Body of pancreas (tissue), 4 donors: ENCODE data around the gene SNX13.

Experiments
- CTCF ChIP-seq, 7 experiments: fragments of 450-650 bp in 4 of 7; fragments of 200-600 bp in 3 of 7; sonication (generic) in 3 of 7; IDR thresholded peaks; one replicate each; pipeline ENCODE4 v1.5.1; 2016 to 2019; ENCODE audit warnings: antibody characterized with exemption in 7 of 7
- POLR2A ChIP-seq, 3 donors: fragments of 450-650 bp; IDR thresholded peaks; one replicate each; pipeline ENCODE4 v1.6.1; 2016; ENCODE audit warnings: antibody characterized with exemption in 3 of 3, mild to moderate bottlenecking in 2 of 3

DNA sequence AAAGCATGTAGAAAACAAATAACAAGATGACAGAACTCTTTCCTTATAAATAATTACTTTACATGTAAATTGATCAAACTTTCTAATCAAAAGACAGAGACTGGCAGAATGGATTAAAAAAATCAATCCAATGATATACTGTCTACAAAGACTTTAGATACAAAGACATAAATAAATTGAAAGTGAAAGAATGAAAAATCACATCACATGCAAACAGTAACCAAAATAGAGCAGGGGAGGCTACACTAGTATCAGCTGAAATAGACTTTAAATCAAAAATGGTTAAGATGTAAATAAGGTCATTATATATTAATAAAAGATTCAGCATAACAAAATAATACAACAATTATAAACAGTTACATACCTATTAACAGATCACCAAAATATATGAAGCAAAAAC is 97.3 kb downstream of the SNX13 start:
- TF ChIP-seq CTCF (IDR thresholded peaks at IDR 0.05) (no peak), POLR2A (IDR thresholded peaks at IDR 0.05) (no peak)
